Uterus (tissue), 2 donors: ENCODE measurements around the gene CCDC171.

Source experiments
- CTCF ChIP-seq, 4 experiments: fragments of 200-600 bp in 2 of 4; fragments of 450-650 bp in 2 of 4; sonication (generic) in 2 of 4; IDR thresholded peaks; one replicate each; pipeline ENCODE4 v1.5.1; 2016 to 2019; ENCODE audit warnings: antibody characterized with exemption in 4 of 4, mild to moderate bottlenecking in 2 of 4, moderate library complexity in 1 of 4
- POLR2A ChIP-seq, 2 donors: fragments of 450-650 bp; IDR thresholded peaks; one replicate each; pipeline ENCODE4 v1.6.1; 2016; ENCODE audit warnings: antibody characterized with exemption in 2 of 2, mild to moderate bottlenecking in 1 of 2, moderate library complexity in 1 of 2

GRCh38 chr9:15512889-15513288, 40.0 kb upstream of the CCDC171 start:
- no peak for TF ChIP-seq POLR2A (IDR thresholded peaks at IDR 0.05)
- no peak for TF ChIP-seq CTCF (IDR thresholded peaks at IDR 0.05)
